GM19239 (cell line): ENCODE results near the gene GRID1.
"Not testable (repeated sequence)": the region's sequence is repeated elsewhere in the genome, so short reads cannot be mapped to it uniquely, and the experiment has no call there.

Source experiments
- DNase-seq: peaks from one replicate; pipeline ENCODE4 v3.0.0; 2011; ENCODE audit warnings: low spot score; ENCODE audit not compliant: insufficient read length
- FAIRE-seq: peaks from 2 replicates; lab custom pipeline; 2011; peaks lifted over from hg19 to GRCh38; lab: Jason Lieb, UNC

The GRID1 gene

GRCh38 chr10:85857791-85858190 is 508.8 kb downstream of the GRID1 start:
- FAIRE-seq (no peak), DNase-seq (no peak)

DNA sequence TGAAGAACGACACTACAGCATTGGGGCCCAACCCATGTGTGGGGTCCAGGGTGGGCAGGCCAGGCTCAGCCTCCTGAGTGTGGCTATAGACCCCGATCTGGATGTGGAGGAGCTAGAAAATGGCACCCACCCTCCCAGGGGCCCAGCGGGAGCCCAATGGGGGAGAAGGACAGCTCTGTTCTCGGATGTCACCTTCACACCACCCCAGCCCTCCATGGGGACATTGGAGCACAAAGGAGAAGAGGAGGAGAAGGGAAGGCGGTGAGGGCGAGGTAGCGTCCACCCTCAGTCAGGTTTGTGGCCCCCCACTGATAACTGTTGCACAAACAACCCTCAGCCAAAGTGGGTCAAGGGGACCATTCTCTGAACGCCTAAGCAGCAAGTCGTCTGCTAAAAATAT is 509.3 kb downstream of the GRID1 start:
- DNase-seq, result no peak
- FAIRE-seq, result no peak

DNA sequence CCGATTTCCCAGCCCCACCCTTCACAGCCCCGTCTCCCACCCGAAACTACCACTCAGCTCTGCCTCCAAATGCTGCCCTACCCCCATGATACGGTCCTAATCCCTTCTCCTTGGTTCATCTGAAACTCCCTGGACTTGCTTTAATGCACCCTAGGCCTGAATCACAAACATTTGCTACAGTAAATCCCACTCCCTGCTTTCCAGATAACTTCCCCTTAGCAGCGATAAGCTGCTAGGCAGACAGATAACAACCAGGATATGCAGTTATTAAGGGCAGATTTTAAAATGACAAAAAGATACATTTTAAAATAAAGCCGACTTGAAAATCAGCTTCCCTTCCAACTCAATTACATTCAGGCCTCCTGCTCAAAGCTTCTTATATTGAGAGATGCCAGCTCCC is 514.7 kb downstream of the GRID1 start:
- DNase-seq (no peak), FAIRE-seq (no peak)

DNA sequence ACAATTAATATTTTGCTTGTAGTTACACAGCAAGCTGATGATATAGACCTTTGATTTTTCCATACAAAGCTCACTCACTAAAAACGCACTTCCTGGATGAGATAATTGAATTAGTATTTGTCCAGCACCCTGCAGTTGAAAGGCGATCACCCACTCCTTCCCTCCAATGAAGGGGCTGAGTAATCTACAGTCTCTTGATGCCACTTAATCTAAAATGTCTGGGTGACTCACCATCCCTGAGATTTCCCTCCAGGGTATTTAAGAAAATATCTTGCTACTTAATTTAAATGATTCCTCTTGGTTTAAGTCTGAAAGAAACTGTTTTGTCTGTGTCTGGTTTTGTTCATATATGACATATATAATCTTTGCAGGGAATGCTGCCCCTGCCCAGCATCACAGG is 515.3 kb downstream of the GRID1 start:
- DNase-seq, result no peak
- FAIRE-seq, result no peak

GRCh38 chr10:85850736-85851135 is 515.9 kb downstream of the GRID1 start:
- no peak for DNase-seq
- no peak for FAIRE-seq

DNA sequence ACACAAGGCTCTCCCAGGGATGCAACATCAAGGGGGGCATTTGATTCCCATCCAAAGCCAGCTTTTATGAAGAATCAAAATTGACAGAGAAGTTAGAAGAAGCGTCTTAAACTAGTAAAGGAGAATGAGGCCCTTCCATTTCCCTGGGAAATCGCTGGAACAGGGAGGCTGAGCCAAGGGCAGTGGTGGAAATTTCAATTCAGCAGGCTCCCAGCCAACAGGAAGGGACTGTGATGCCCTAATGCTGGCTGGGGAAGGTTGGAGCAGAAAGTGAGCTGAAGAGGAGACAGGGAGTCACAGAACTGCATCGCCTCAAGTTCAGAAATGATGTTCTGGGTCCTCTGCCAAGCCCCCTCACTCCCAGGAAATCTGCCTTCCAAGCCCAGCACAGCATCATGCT is 517.3 kb downstream of the GRID1 start:
- DNase-seq, result no peak
- no peak for FAIRE-seq

- FAIRE-seq (no peak), DNase-seq (no peak)
These were observed 517.8 kb downstream of the GRID1 start for GRCh38 chr10:85848756-85849155.

- DNase-seq (no peak), FAIRE-seq (no peak)
These were observed 519.5 kb downstream of the GRID1 start for GRCh38 chr10:85847085-85847484.

- not testable (repeated sequence) for DNase-seq, FAIRE-seq
These were observed 527.9 kb downstream of the GRID1 start for GRCh38 chr10:85838660-85839059.

- FAIRE-seq (no peak), DNase-seq (no peak)
These were observed 533.6 kb downstream of the GRID1 start for GRCh38 chr10:85832988-85833387.

DNA sequence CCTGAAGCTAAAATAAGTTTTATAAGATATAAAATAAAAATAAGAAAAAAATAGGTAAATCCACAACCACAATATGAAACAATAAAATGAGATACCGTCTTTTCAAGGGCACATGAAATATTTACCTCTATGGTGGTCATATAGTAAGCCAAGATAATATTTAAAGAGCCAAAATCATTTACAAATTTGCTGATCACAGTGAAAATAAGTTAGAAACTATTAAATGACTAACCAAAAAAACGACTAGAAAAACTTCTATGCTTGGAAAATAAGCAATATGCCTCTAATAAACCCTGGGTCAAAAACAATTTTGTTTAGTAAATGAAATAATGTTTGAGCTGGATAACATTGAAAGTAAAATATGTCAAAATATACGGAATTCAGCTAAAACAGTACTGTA is 535.2 kb downstream of the GRID1 start:
- DNase-seq, result no peak
- FAIRE-seq, result no peak

- FAIRE-seq, result no peak
- DNase-seq, result no peak
These were observed 540.2 kb downstream of the GRID1 start for GRCh38 chr10:85826377-85826776.

GRCh38 chr10:85811405-85811804 is 555.2 kb downstream of the GRID1 start:
- no peak for DNase-seq
- FAIRE-seq, result no peak

DNA sequence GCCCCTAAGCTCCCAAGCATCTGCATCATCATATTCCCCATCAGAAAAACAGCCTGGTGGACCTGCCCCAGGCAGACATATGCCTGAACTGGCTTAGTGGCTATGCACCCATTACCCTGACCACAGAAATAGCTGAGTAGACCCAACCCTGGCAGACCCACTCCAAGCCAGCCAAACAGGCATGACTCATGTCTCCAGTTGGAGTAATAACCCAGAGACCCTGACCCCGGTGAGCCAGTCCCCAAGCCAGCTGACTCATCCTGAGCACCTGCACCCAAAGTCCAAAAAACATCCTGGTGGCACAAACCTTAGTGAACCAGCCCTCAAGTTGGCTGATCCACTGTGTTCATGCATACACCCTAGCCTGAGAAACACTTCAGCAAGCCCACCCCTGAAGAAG is 555.9 kb downstream of the GRID1 start:
- no peak for DNase-seq
- no peak for FAIRE-seq

DNA sequence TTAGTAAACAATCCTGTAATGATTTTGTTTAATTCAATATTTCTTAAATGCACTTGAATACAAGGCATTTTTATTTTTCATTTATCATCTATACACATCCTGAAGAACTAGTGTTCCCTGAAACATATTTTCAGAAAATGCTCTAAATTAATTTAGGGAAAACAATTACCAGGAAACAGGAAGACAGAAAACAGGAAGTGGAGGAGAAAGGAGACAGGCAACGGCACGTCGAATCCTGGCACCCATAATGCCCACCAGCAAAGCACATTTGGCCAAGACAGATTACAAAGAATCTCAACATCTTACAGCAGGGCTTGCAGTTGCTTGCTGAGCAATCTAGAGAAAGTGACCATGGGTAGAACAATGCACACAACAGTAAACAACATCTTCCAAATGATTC is 571.1 kb downstream of the GRID1 start:
- FAIRE-seq (no peak), DNase-seq (no peak)

- DNase-seq, result no peak
- FAIRE-seq, result no peak
These were observed 572.0 kb downstream of the GRID1 start for GRCh38 chr10:85794553-85794952.

- DNase-seq, result no peak
- no peak for FAIRE-seq
These were observed 574.1 kb downstream of the GRID1 start for GRCh38 chr10:85792533-85792858.

- FAIRE-seq, result no peak
- no peak for DNase-seq
These were observed 574.6 kb downstream of the GRID1 start for GRCh38 chr10:85791818-85792532.

GRCh38 chr10:85789982-85790789 is 576.4 kb downstream of the GRID1 start:
- DNase-seq (no peak), FAIRE-seq (no peak)

DNA sequence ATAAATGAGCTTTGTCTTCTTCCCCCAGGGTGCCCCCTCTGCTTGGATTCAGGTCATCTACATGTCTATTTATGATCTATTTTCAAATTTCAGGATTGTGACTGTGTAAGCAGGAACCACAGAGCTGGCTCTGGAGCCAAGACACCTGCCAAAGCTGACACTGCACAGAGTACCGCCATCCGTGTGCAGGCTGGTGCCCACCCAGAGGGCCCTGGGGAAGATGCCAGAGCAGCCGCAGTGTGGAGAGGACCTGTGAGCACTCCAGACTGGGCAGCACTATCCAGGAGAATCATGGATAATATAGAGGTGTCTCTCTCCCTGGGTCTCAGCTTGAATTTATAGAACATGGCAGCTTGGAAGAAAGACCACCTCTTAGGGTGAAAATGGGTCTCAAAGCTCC is 577.5 kb downstream of the GRID1 start:
- DNase-seq (no peak), FAIRE-seq (no peak)

DNA sequence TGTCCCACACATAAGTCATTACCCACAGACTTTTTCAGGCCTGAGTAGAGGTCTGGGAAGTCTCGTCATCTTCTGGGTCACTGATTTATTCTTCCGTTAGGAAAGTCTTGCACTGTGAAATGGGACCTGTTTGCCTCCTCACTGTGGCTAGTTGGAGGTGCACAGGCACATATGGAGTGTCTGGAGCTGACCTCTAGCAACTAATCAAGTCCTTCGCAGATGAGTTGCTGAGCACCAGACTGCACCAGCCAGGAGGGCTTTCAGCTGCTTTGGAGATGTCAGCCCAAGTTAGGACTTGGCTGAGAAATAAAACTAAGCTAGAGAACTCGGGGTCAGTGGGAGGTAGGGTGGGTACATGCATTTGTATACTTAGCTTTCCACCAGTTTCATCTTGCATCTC is 578.0 kb downstream of the GRID1 start:
- DNase-seq (no peak), FAIRE-seq (no peak)

DNA sequence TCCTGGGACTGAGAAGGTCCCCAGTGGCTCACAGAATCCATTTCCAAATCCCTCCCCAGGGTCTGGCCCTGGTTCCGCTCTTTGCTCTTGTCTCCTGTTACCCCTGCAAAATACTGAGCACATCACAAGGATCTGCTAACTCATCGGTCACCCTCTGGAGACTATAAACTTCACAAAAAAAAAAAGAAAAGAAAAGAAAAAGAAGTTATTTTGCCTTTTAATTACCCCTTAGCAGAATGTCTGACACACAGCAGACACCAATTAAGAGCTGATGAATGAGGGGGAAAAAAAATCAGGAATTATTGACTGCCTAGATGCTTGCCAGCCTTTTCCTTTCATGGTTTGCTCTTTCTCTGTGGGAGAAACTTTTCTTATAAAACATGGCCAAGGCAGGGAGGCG is 578.7 kb downstream of the GRID1 start:
- DNase-seq, result no peak
- FAIRE-seq, result no peak
